ENCODE results near the gene LMNTD2. TPM values are rescaled to one million over a fixed set of nuclear protein-coding genes. Genes with fewer than 3 reads are reported as not detected.
A peak's percentile ranks its signal among the peaks of the same experiment; 100 is the strongest.

LMNTD2 gene
- total RNA-seq, 1 experiment from 2014 or later: 4.0 TPM

- H3K4me1 Mint-ChIP-seq: no peaks in the 10 kb centered on the region; the same call in 1 of the 2 replicates
- POLR2A ChIA-PET: interaction anchor here (0.7 kb wide), 1 partner anchor 8 kb away, joined by 3 read pairs; no protein-coding TSS in a partner anchor
- DNase-seq (ENCODE audit: low spot score) (no peak), ATAC-seq (no peak)
- H3K36me3 Mint-ChIP-seq: peaks cover 38% of the 10 kb centered on the region
- H3K4me3 Mint-ChIP-seq: no peak overlapping the region
- CTCF ChIA-PET: interaction anchor here (1.0 kb wide), 1 partner anchor 9 kb away, joined by 3 read pairs; no protein-coding TSS in a partner anchor
- peaks cover 3% of the 10 kb centered on the region; the same call in 1 of the 2 replicates for H3K27me3 Mint-ChIP-seq (ENCODE audit: low read depth)
- no peak for TF ChIP-seq JUN (CRISPR knock-in tag; IDR thresholded peaks at IDR 0.05)
- no peak for TF ChIP-seq ZNF512 (CRISPR knock-in tag; IDR thresholded peaks at IDR 0.05; ENCODE audit: borderline replicate concordance)
- no peak for TF ChIP-seq EMX1 (CRISPR knock-in tag; IDR thresholded peaks at IDR 0.05)
- TF ChIP-seq FOXP1 (CRISPR knock-in tag; IDR thresholded peaks at IDR 0.05; ENCODE audit: borderline replicate concordance): no peak
- no peak for TF ChIP-seq ELF4 (CRISPR knock-in tag; IDR thresholded peaks at IDR 0.05; ENCODE audit: low read depth)
- TF ChIP-seq ATF1 (CRISPR knock-in tag; IDR thresholded peaks at IDR 0.05): no peak
- TF ChIP-seq TP53 (CRISPR knock-in tag; IDR thresholded peaks at IDR 0.05): no peak
- no peak for TF ChIP-seq JAZF1 (CRISPR knock-in tag; IDR thresholded peaks at IDR 0.05)
- no peak overlapping the region for H3K27ac Mint-ChIP-seq
- peaks cover 18% of the 10 kb centered on the region for H3K9me3 Mint-ChIP-seq
Measured at GRCh38 chr11:512761-513595, 47.6 kb downstream of the LMNTD2 start.

GRCh38 chr11:508956-509355 lies 51.6 kb downstream of the LMNTD2 start:
- no peak overlapping the region for H3K27ac Mint-ChIP-seq
- peak overlapping the region; percentile 33; the same call in 1 of the 2 replicates for H3K4me3 Mint-ChIP-seq
- ChIA-PET POLR2A (no interaction called here), CTCF (interaction anchor here (1.3 kb wide), 1 partner anchor 10 kb away, joined by 6 read pairs; no protein-coding TSS in a partner anchor)
- ATAC-seq: no peak
- TF ChIP-seq EMX1 (CRISPR knock-in tag; IDR thresholded peaks at IDR 0.05): no peak
- peaks cover 14% of the 10 kb centered on the region for H3K36me3 Mint-ChIP-seq
- H3K27me3 Mint-ChIP-seq (ENCODE audit: low read depth): no peaks in the 10 kb centered on the region; the same call in 1 of the 2 replicates
- H3K9me3 Mint-ChIP-seq: no peaks in the 10 kb centered on the region
- H3K4me1 Mint-ChIP-seq: peaks cover 12% of the 10 kb centered on the region
- no peak for DNase-seq (ENCODE audit: low spot score)

DNA sequence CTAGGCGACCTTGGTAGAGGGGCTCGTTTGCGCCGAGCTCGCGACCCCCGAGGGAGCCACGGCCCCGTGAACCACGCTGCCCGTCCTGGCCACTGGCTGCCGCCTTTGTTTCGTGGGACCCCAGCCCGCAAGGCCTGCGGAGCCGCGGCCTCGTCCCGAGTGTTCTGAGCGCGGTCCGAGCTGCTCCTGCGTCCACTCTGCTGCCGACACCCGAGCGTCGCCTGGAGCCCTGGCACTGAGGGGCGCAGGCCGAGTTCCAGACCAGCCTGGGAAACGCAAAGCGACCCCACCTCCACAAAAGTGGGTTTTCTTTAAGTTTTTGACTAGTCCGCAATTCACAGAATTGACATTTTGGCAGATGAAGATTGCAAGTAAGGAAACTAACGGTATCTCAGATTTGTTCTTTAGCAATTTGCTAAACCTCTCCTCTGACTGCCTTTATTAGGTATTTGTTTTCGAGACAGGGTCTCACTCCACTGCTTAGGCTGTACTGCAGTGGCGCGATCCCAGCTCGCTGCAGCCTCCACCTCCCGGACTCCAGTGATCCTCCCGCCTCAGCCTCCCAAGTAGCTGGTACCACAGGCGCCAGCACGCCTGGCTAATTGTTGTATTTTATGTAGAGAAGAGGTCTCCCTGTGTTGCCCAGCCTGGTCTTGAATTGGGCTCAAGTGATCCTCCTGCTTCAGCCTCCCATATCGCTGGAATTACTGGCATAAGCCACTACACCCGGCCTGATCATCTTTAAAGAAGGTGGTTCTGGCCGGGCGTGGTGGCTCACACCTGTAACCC lies 52.6 kb downstream of the LMNTD2 start:
- no peak for DNase-seq (ENCODE audit: low spot score)
- Mint-ChIP-seq H3K27ac (no peak overlapping the region), H3K27me3 (ENCODE audit: low read depth) (no peaks in the 10 kb centered on the region; the same call in 1 of the 2 replicates), H3K4me3 (peak overlapping the region; percentile 93), H3K9me3 (no peaks in the 10 kb centered on the region), H3K36me3 (peaks cover 11% of the 10 kb centered on the region; the same call in 1 of the 2 replicates), H3K4me1 (peaks cover 12% of the 10 kb centered on the region)
- POLR2A ChIA-PET: no interaction called here
- ATAC-seq: no peak
- 0 out of 2 replicates have a peak, but pooled peaks have one; percentile 71 for TF ChIP-seq RELA (CRISPR knock-in tag; IDR thresholded peaks at IDR 0.05; ENCODE audit: borderline replicate concordance)
- TF ChIP-seq GTF2I (CRISPR knock-in tag; conservative IDR thresholded peaks at IDR 0.05): 0 out of 2 replicates have a peak, but pooled peaks have one; percentile 34
- TF ChIP-seq ZNF232 (CRISPR knock-in tag; IDR thresholded peaks at IDR 0.05): no peak
- CTCF ChIA-PET: interaction anchor here (1.0 kb wide), 1 partner anchor 60 kb away, joined by 3 read pairs; no protein-coding TSS in a partner anchor

DNA sequence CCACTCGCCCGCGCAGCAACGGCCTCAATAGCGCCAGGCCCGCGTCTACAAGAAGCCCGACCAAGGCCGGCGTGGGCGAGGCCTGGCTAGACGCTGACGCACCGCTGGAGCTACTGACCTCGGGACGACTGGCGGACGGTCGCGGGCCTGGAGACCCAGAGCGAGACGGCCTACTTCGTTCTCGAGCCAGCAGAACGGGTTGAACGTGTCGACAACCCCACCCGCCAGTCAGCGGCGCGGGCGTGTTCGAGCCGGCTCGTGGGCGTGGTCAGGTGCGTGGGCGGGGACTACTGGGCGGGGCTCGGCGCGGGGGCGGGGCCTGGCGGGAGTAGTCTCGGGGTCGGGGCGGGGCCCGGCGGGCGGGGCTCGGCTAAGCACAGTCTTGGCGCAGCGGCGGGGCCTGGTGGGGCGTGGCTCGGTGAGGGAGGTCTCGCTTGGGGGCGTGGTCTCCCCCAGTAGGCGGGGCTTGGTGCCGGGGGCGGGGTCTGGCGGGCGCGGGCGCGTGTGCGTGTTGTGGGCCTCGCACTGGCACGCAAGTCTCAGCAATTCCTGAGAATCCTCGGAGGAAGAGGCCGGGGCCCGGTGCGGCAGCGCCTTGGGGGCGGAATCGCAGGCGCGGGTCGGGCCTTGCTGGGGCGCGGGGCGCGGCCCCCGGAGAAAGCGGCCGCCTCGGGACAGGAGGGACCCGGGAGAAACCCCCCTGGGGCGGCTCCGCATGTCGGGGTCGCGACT lies 53.4 kb downstream of the LMNTD2 start, which contains the start of gene RNH1:
Gene RNH1, minus strand, starts transcription at position 248 of the 732 bp plus-strand sequence. CDS start 5,080 bp downstream, outside the sequence.
- Mint-ChIP-seq H3K36me3 (peaks cover 9% of the 10 kb centered on the region; the same call in 1 of the 2 replicates), H3K9me3 (no peaks in the 10 kb centered on the region), H3K4me3 (peak within 1 kb of the TSS; percentile 93), H3K27ac (peak within 1 kb of the TSS; percentile 99), H3K4me1 (peaks cover 12% of the 10 kb centered on the region), H3K27me3 (ENCODE audit: low read depth) (no peaks in the 10 kb centered on the region; the same call in 1 of the 2 replicates)
- ChIA-PET CTCF (interaction anchor here (1.0 to 2.1 kb wide), 5 partner anchors 9 to 67 kb away, joined by 3 to 17 read pairs (median 5); partner anchors contain the start of genes HRAS and PTDSS2), POLR2A (interaction anchor here (1.0 to 1.2 kb wide), 3 partner anchors 57 to 90 kb away, joined by 4 to 5 read pairs (median 5); partner anchors contain the start of gene PTDSS2)
- ATAC-seq (peak; percentile 84), DNase-seq (ENCODE audit: low spot score) (peak; percentile 97)
- TF ChIP-seq, protein P1, sequence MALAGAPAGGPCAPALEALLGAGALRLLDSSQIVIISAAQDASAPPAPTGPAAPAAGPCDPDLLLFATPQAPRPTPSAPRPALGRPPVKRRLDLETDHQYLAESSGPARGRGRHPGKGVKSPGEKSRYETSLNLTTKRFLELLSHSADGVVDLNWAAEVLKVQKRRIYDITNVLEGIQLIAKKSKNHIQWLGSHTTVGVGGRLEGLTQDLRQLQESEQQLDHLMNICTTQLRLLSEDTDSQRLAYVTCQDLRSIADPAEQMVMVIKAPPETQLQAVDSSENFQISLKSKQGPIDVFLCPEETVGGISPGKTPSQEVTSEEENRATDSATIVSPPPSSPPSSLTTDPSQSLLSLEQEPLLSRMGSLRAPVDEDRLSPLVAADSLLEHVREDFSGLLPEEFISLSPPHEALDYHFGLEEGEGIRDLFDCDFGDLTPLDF (CRISPR knock-in tag; IDR thresholded peaks at IDR 0.05): no peak
- no peak for TF ChIP-seq FOXK1 (CRISPR knock-in tag; IDR thresholded peaks at IDR 0.05)
- TF ChIP-seq MAX (CRISPR knock-in tag; IDR thresholded peaks at IDR 0.05): no peak
- 0 out of 2 replicates have a peak, but pooled peaks have one; percentile 56 for TF ChIP-seq ETV6 (CRISPR knock-in tag; IDR thresholded peaks at IDR 0.05)
- TF ChIP-seq RELA (CRISPR knock-in tag; IDR thresholded peaks at IDR 0.05; ENCODE audit: borderline replicate concordance): no peak
- TF ChIP-seq GTF2I (CRISPR knock-in tag; conservative IDR thresholded peaks at IDR 0.05): no peak
- no peak for TF ChIP-seq TP53 (CRISPR knock-in tag; IDR thresholded peaks at IDR 0.05)
- 0 out of 2 replicates have a peak, but pooled peaks have one; percentile 51 for TF ChIP-seq ATF1 (CRISPR knock-in tag; IDR thresholded peaks at IDR 0.05)
- no peak for TF ChIP-seq ZSCAN18 (CRISPR knock-in tag; IDR thresholded peaks at IDR 0.05)
- no peak for TF ChIP-seq GRHL2 (CRISPR knock-in tag; IDR thresholded peaks at IDR 0.05; ENCODE audit: insufficient replicate concordance, severe bottlenecking)
- TF ChIP-seq JUN (CRISPR knock-in tag; IDR thresholded peaks at IDR 0.05): no peak

Measured in WTC11 (cell line).